Right atrium auricular region (tissue), 2 donors: ENCODE measurements around the gene GADL1. TPM values are rescaled to one million over a fixed set of nuclear protein-coding genes. Genes with fewer than 3 reads are reported as not detected.

Source experiments
- DNase-seq: peaks from one replicate; pipeline ENCODE4 v3.0.0-alpha.2; 2019; ENCODE audit warnings: low spot score
- H3K27ac ChIP-seq, 2 donors: fragments of 200-600 bp; sonication (generic); 1 replicate in 1 of 2; 2 replicates in 1 of 2; pipeline ENCODE4 v1.5.1; 2016 to 2019
- H3K27me3 ChIP-seq, 2 donors: fragments of 200-600 bp; sonication (generic); one replicate each; pipeline versions ENCODE4 v1.5.1 to v1.6.0; 2017 to 2019
- H3K36me3 ChIP-seq: fragments of 200-600 bp; sonication (generic); one replicate; pipeline ENCODE4 v1.5.1; 2016
- H3K4me1 ChIP-seq, 2 donors: fragments of 200-600 bp; sonication (generic); one replicate each; pipeline versions ENCODE4 v1.5.1 to v1.6.0; 2017 to 2019
- H3K4me3 ChIP-seq, 2 donors: fragments of 200-600 bp; sonication (generic); 1 replicate in 1 of 2; 2 replicates in 1 of 2; pipeline ENCODE4 v1.5.1; 2017 to 2019; ENCODE audit warnings: mild to moderate bottlenecking in 1 of 2, moderate library complexity in 1 of 2
- H3K9me3 ChIP-seq, 2 donors: fragments of 200-600 bp; sonication (generic); one replicate each; pipeline ENCODE4 v1.5.1; 2019
- CTCF ChIP-seq, 2 donors: fragments of 200-600 bp; sonication (generic); IDR thresholded peaks; one replicate each; pipeline ENCODE4 v1.5.1; 2019; ENCODE audit warnings: antibody characterized with exemption in 2 of 2
- total RNA-seq, 2 donors: library from RNA; depleted of rRNA; stranded (reverse); fragments of >200 nt; gene quantifications; one replicate each; pipeline ENCODE4 v1.1.0, GENCODE V29; 2016

GADL1 gene
- total RNA-seq, 2 donors from 2014 or later = not detected

GRCh38 chr3:30786365-30786764, 108.1 kb downstream of the GADL1 start:
- DNase-seq = no peak
- Histone ChIP-seq H3K4me1 (no peaks in the 10 kb centered on the region), H3K4me3 (no peak overlapping the region), H3K27me3 (no peaks in the 10 kb centered on the region), H3K27ac (no peak overlapping the region), H3K9me3 (no peaks in the 10 kb centered on the region), H3K36me3 (no peaks in the 10 kb centered on the region)
- TF ChIP-seq CTCF (IDR thresholded peaks at IDR 0.05) = no peak

GRCh38 chr3:30779686-30780287, 114.7 kb downstream of the GADL1 start:
- Histone ChIP-seq H3K27ac (no peak overlapping the region), H3K9me3 (no peaks in the 10 kb centered on the region), H3K4me3 (no peak overlapping the region), H3K27me3 (no peaks in the 10 kb centered on the region), H3K36me3 (no peaks in the 10 kb centered on the region), H3K4me1 (no peaks in the 10 kb centered on the region)
- no peak for DNase-seq
- TF ChIP-seq CTCF (IDR thresholded peaks at IDR 0.05) = peak in 1 of 2 donors; percentile 51

- no peaks in the 10 kb centered on the region for H3K9me3 ChIP-seq
- no peak for TF ChIP-seq CTCF (IDR thresholded peaks at IDR 0.05)
- no peaks in the 10 kb centered on the region for H3K27me3 ChIP-seq
- no peaks in the 10 kb centered on the region for H3K4me1 ChIP-seq
- no peak for DNase-seq
- H3K27ac ChIP-seq = no peak overlapping the region
- no peaks in the 10 kb centered on the region for H3K36me3 ChIP-seq
- no peak overlapping the region for H3K4me3 ChIP-seq
Measured at GRCh38 chr3:30778933-30779332, 115.5 kb downstream of the GADL1 start.

GRCh38 chr3:30777426-30778113, 116.9 kb downstream of the GADL1 start:
- Histone ChIP-seq H3K27me3 (no peaks in the 10 kb centered on the region), H3K27ac (no peak overlapping the region), H3K4me3 (no peak overlapping the region), H3K4me1 (no peaks in the 10 kb centered on the region), H3K36me3 (no peaks in the 10 kb centered on the region), H3K9me3 (no peaks in the 10 kb centered on the region)
- DNase-seq = no peak
- TF ChIP-seq CTCF (IDR thresholded peaks at IDR 0.05) = no peak

GRCh38 chr3:30776186-30776815, 118.2 kb downstream of the GADL1 start:
- no peak overlapping the region for H3K27ac ChIP-seq
- no peaks in the 10 kb centered on the region for H3K4me1 ChIP-seq
- no peaks in the 10 kb centered on the region for H3K9me3 ChIP-seq
- H3K36me3 ChIP-seq = no peaks in the 10 kb centered on the region
- no peak for DNase-seq
- TF ChIP-seq CTCF (IDR thresholded peaks at IDR 0.05) = no peak
- H3K4me3 ChIP-seq = no peak overlapping the region
- H3K27me3 ChIP-seq = no peaks in the 10 kb centered on the region
